ENCODE measurements around the gene C1orf105. TPM values are rescaled to one million over a fixed set of nuclear protein-coding genes. Genes with fewer than 3 reads are reported as not detected.

The C1orf105 gene
- total and polyA plus RNA-seq, 2 experiments from 2014 or later: not detected

DNA sequence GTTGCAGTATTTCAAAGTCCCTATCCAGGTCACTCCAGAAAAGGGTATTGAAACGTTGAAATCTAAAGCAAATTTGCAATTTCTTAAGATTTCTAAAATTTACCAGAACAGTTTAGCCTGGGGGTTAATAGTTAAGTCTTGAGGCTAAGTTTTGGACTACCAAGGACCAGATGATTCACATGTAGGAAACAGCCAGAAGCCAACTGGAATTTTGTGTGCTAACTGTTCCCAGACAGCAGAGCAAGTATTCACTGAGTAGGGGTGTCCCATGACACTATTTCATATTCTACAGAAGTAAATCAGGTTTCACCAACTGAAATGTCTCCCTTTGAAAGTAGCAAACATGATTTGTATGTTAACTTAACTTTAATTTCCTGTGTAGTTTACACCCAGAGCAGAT, 11.5 kb upstream of the C1orf105 start:
- H3K4me1 ChIP-seq (ENCODE audit: insufficient read depth): no peaks in the 10 kb centered on the region
- H3K79me2 ChIP-seq (replicated peaks; ENCODE audit: insufficient read depth): no peaks in the 10 kb centered on the region
- Mint-ChIP-seq H3K4me3 (no peak overlapping the region), H3K27ac (no peak overlapping the region), H3K27me3 (ENCODE audit: insufficient read depth, low read depth, poor library complexity) (no peaks in the 10 kb centered on the region), H3K9me3 (no peaks in the 10 kb centered on the region), H3K36me3 (ENCODE audit: low read depth) (no peaks in the 10 kb centered on the region), H3K4me1 (no peaks in the 10 kb centered on the region)
- H2AFZ ChIP-seq: no peak overlapping the region
- H3F3A ChIP-seq (replicated peaks; ENCODE audit: low read depth): no peaks in the 10 kb centered on the region
- H3K4me3 ChIP-seq: no peak overlapping the region
- no peak overlapping the region for H3K4me2 ChIP-seq
- no peaks in the 10 kb centered on the region for H3K36me3 ChIP-seq (ENCODE audit: insufficient read depth)
- DNase-seq (ENCODE audit: low spot score): no peak
- no peaks in the 10 kb centered on the region for H3K9me2 ChIP-seq (ENCODE audit: insufficient read depth)
- H4K20me1 ChIP-seq (replicated peaks; ENCODE audit: insufficient read depth): no peaks in the 10 kb centered on the region
- H3K27ac ChIP-seq (ENCODE audit: low read depth): no peak overlapping the region
- no peak for ATAC-seq
- no peaks in the 10 kb centered on the region for H3K27me3 ChIP-seq (ENCODE audit: insufficient read depth)
- TF ChIP-seq, protein P1, sequence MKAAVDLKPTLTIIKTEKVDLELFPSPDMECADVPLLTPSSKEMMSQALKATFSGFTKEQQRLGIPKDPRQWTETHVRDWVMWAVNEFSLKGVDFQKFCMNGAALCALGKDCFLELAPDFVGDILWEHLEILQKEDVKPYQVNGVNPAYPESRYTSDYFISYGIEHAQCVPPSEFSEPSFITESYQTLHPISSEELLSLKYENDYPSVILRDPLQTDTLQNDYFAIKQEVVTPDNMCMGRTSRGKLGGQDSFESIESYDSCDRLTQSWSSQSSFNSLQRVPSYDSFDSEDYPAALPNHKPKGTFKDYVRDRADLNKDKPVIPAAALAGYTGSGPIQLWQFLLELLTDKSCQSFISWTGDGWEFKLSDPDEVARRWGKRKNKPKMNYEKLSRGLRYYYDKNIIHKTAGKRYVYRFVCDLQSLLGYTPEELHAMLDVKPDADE (IDR thresholded peaks at IDR 0.05): no peak
- no peak for TF ChIP-seq EZH2phosphoT487 (IDR thresholded peaks at IDR 0.05; ENCODE audit: unreplicated experiment)
- TF ChIP-seq, protein P2, sequence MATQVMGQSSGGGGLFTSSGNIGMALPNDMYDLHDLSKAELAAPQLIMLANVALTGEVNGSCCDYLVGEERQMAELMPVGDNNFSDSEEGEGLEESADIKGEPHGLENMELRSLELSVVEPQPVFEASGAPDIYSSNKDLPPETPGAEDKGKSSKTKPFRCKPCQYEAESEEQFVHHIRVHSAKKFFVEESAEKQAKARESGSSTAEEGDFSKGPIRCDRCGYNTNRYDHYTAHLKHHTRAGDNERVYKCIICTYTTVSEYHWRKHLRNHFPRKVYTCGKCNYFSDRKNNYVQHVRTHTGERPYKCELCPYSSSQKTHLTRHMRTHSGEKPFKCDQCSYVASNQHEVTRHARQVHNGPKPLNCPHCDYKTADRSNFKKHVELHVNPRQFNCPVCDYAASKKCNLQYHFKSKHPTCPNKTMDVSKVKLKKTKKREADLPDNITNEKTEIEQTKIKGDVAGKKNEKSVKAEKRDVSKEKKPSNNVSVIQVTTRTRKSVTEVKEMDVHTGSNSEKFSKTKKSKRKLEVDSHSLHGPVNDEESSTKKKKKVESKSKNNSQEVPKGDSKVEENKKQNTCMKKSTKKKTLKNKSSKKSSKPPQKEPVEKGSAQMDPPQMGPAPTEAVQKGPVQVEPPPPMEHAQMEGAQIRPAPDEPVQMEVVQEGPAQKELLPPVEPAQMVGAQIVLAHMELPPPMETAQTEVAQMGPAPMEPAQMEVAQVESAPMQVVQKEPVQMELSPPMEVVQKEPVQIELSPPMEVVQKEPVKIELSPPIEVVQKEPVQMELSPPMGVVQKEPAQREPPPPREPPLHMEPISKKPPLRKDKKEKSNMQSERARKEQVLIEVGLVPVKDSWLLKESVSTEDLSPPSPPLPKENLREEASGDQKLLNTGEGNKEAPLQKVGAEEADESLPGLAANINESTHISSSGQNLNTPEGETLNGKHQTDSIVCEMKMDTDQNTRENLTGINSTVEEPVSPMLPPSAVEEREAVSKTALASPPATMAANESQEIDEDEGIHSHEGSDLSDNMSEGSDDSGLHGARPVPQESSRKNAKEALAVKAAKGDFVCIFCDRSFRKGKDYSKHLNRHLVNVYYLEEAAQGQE (IDR thresholded peaks at IDR 0.05; ENCODE audit: unreplicated experiment): no peak
- TF ChIP-seq, protein P3, sequence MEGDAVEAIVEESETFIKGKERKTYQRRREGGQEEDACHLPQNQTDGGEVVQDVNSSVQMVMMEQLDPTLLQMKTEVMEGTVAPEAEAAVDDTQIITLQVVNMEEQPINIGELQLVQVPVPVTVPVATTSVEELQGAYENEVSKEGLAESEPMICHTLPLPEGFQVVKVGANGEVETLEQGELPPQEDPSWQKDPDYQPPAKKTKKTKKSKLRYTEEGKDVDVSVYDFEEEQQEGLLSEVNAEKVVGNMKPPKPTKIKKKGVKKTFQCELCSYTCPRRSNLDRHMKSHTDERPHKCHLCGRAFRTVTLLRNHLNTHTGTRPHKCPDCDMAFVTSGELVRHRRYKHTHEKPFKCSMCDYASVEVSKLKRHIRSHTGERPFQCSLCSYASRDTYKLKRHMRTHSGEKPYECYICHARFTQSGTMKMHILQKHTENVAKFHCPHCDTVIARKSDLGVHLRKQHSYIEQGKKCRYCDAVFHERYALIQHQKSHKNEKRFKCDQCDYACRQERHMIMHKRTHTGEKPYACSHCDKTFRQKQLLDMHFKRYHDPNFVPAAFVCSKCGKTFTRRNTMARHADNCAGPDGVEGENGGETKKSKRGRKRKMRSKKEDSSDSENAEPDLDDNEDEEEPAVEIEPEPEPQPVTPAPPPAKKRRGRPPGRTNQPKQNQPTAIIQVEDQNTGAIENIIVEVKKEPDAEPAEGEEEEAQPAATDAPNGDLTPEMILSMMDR (conservative IDR thresholded peaks at IDR 0.05; ENCODE audit: low read depth in 2 of 2): no peak
- TF ChIP-seq CREB1 (CRISPR knock-in tag; IDR thresholded peaks at IDR 0.05; ENCODE audit: low read depth): no peak
- no peak for TF ChIP-seq ZNF331 (CRISPR knock-in tag; IDR thresholded peaks at IDR 0.05; ENCODE audit: low read depth)
- TF ChIP-seq STAT1 (IDR thresholded peaks at IDR 0.05; ENCODE audit: unreplicated experiment): no peak
- TF ChIP-seq NANOG (IDR thresholded peaks at IDR 0.05; ENCODE audit: borderline replicate concordance): no peak
- TF ChIP-seq ZNF114 (CRISPR knock-in tag; IDR thresholded peaks at IDR 0.05): no peak

DNA sequence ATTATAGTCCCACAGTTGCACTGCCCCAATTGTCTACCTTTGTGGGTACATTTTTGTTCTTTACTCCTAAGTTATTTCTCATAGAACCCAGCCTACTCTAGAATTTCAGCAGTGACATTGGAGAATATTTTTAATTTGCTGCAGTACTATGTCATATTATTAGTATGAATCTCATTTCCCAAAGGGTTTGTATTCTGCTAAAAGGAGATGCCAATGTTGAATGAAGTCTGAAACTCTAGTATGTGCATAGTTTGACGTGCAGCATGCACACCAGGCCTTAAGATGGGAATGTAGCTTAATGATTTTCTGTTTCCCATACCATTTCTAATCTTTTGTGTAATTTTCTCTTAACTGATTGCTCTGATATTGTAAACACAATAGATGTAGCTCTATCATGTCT, 10.5 kb upstream of the C1orf105 start:
- Histone ChIP-seq H3K9me2 (ENCODE audit: insufficient read depth) (no peaks in the 10 kb centered on the region), H4K20me1 (replicated peaks; ENCODE audit: insufficient read depth) (no peaks in the 10 kb centered on the region), H3K4me2 (no peak overlapping the region), H2AFZ (no peak overlapping the region), H3K4me3 (no peak overlapping the region), H3K79me2 (replicated peaks; ENCODE audit: insufficient read depth) (no peaks in the 10 kb centered on the region), H3K36me3 (ENCODE audit: insufficient read depth) (no peaks in the 10 kb centered on the region), H3K27me3 (ENCODE audit: insufficient read depth) (no peaks in the 10 kb centered on the region), H3K27ac (ENCODE audit: low read depth) (no peak overlapping the region), H3F3A (replicated peaks; ENCODE audit: low read depth) (no peaks in the 10 kb centered on the region), H3K4me1 (ENCODE audit: insufficient read depth) (no peaks in the 10 kb centered on the region)
- H3K36me3 Mint-ChIP-seq (ENCODE audit: low read depth): no peaks in the 10 kb centered on the region
- H3K4me1 Mint-ChIP-seq: no peaks in the 10 kb centered on the region
- no peaks in the 10 kb centered on the region for H3K27me3 Mint-ChIP-seq (ENCODE audit: insufficient read depth, low read depth, poor library complexity)
- DNase-seq (ENCODE audit: low spot score): no peak
- ATAC-seq: no peak
- no peaks in the 10 kb centered on the region for H3K9me3 Mint-ChIP-seq
- H3K4me3 Mint-ChIP-seq: no peak overlapping the region
- H3K27ac Mint-ChIP-seq: no peak overlapping the region
- no peak for TF ChIP-seq EZH2phosphoT487 (IDR thresholded peaks at IDR 0.05; ENCODE audit: unreplicated experiment)
- TF ChIP-seq, protein P3 (conservative IDR thresholded peaks at IDR 0.05; ENCODE audit: low read depth in 2 of 2): no peak
- TF ChIP-seq, protein P2 (IDR thresholded peaks at IDR 0.05; ENCODE audit: unreplicated experiment): no peak
- TF ChIP-seq EZH2 (IDR thresholded peaks at IDR 0.05; ENCODE audit: low read depth, unreplicated experiment): no peak
- no peak for TF ChIP-seq JUNB (IDR thresholded peaks at IDR 0.05; ENCODE audit: unreplicated experiment)
- no peak for TF ChIP-seq ZNF331 (CRISPR knock-in tag; IDR thresholded peaks at IDR 0.05; ENCODE audit: low read depth)
